ENCODE measurements around the gene TCTN1.
"Not testable (repeated sequence)": the region's sequence is repeated elsewhere in the genome, so short reads cannot be mapped to it uniquely, and the experiment has no call there.

TCTN1 gene

GRCh38 chr12:110585231-110585799 is 28.6 kb upstream of the TCTN1 start:
- DNase-seq (ENCODE audit: low read depth, low spot score), result no peak

DNA sequence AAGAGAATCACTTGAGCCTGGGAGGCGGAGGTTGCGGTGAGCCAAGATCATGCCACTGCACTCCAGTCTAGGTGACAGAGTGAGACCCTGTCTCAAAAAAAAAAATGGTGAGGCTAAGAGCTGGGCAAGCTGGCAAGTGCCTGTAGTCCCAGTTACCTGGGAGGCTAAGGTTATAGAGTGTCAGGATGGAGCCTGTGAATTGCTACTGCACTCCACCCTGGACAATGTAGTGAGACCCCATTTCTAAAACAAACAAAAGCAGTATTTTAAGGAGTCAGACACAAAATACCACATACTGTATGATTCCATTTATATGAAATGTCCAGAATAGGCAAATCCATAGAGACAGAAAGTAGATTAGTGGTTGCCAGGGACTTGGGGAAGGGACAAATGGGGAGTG is 26.8 kb upstream of the TCTN1 start:
- DNase-seq (ENCODE audit: low read depth, low spot score), result not testable (repeated sequence)

- no peak for DNase-seq (ENCODE audit: low read depth, low spot score)
These were observed 23.9 kb upstream of the TCTN1 start for GRCh38 chr12:110590059-110590458.

GRCh38 chr12:110590806-110591326 is 23.1 kb upstream of the TCTN1 start:
- no peak for DNase-seq (ENCODE audit: low read depth, low spot score)

GRCh38 chr12:110591451-110592051 is 22.4 kb upstream of the TCTN1 start:
- DNase-seq (ENCODE audit: low read depth, low spot score), result no peak

GRCh38 chr12:110592078-110592477 is 21.9 kb upstream of the TCTN1 start:
- DNase-seq (ENCODE audit: low read depth, low spot score), result no peak

GRCh38 chr12:110592919-110593318 is 21.0 kb upstream of the TCTN1 start:
- not testable (repeated sequence) for DNase-seq (ENCODE audit: low read depth, low spot score)

DNA sequence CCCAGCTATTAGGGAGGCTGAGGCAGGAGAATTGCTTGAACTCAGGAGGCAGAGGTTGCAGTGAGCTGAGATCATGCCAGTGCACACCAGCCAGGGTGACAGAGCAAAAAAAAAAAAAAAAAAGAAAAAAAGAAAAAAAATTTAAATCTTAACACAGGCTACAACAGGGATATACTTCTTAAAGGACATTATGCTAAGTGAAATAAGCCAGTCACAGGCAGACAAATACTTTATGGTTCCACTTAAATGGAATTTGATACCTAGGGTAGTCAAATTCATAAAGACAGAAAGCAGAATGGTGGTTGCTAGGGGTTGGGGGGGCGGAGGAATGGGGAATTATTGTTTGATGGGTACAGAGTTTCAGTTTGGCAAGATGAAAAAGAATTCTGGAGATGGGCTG is 16.0 kb upstream of the TCTN1 start:
- DNase-seq (ENCODE audit: low read depth, low spot score), result no peak

DNA sequence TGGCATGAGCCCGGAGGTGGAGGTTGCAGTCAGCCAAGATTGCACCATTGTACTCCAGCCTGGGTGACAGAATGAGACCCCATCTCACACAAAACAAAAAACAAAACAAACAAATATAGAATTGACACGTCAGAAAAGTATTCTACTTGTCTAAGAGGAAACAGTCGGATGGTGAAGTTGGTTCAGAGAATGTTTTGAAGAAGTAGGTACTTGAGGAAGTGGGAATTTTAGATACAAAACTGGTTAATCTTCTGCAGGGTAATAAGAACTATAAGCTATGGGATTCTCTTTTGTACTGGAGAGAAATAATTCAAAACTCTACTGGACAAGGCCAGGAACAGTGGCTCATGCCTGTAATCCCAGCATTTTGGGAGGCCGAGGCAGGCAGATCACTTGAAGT is 14.6 kb upstream of the TCTN1 start:
- no peak for DNase-seq (ENCODE audit: low read depth, low spot score)

DNA sequence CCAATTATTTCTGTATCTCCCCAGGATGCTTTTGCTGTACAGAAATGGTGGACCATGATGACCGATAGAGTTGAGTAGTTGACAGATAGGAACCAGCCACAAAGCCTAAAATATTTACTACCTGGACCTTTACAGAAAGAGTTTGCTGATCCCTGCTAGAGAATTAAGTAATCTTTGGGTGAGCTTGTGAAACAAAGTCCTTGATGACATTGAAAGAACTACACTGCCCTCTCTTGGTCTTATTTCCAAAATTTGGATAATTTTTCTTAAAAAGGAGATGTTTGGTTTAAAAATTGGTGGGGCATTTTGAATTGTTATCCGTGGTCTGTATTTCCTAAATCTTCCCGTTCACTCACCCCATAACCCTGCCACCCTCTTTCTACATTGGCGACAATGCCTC is 13.7 kb upstream of the TCTN1 start:
- DNase-seq (ENCODE audit: low read depth, low spot score), result no peak

GRCh38 chr12:110602085-110602814 is 11.7 kb upstream of the TCTN1 start:
- not testable (repeated sequence) for DNase-seq (ENCODE audit: low read depth, low spot score)

DNA sequence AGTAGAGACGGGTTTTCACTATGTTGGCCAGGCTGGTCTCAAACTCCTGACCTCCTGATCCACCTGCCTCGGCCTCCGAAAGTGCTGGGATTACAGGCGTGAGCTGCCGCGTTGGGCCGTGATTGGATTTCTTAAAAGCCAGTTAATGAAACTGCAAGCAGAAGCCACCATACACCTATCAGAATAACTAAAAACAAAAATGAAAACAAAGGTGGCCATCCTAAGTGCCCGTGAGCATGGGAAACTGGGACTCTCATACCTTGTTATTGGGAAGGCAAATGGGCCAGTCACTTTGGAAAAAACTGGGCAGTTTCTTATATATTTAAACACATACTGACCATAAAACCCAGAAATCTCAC is 7.7 kb upstream of the TCTN1 start:
- no peak for DNase-seq (ENCODE audit: low read depth, low spot score)

DNA sequence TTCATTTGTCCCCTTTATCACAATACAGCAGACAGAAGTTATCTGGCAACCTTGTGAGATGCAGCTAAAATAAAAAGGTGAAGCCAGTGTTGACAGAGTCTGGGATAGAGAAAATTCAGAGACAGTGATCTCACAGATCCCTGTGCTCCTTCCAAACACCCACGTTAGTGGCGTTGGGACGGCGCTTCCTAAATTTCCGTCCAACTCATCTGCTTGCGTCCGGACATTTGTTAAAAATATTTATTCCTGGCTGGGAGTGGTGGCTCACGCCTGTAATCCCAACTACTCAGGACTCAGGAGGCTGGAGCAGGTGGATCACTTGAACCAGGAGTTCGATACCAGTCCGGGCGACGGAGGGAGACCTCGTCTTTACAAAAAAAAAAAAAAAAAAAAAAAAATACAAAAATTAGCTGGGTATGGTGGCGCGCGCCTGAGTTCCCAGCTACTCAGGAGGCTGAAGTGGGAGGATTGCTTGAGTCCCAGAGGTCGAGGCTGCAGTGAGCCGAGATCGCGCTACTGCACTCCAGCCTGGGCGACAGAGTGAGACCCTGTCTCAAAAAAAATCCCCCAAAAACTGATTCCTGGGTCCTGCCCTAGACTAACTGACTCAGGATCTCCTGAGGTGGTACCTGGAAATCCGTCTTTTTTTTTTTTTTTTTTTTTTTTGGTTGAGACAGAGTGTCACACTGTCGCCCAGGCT is 708 bp upstream of the TCTN1 start:
- DNase-seq (ENCODE audit: low read depth, low spot score), result no peak

- no peak for DNase-seq (ENCODE audit: low read depth, low spot score)
These were observed 1.2 kb downstream of the TCTN1 start for GRCh38 chr12:110615171-110615570.

- DNase-seq (ENCODE audit: low read depth, low spot score), result no peak
These were observed 2.7 kb downstream of the TCTN1 start for GRCh38 chr12:110616471-110617115.

DNA sequence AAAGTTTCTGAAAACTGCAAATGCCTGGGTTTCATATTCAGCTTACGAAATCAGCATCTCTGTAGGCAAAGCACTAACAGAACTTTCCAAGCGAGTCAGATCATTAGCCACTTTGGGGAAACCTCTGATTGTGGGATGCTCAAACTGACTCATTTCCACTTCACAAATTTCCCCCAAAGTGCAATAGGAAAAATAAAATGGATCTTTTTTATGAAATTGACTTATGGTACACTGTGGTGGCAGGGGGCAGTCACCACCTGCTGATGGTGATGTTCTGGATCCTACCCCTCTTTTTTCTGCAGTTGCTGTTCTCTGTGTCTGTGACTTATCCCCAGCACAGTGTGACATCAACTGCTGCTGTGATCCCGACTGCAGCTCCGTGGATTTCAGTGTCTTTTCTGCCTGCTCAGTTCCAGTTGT is 5.6 kb downstream of the TCTN1 start:
- no peak for DNase-seq (ENCODE audit: low read depth, low spot score)

DNA sequence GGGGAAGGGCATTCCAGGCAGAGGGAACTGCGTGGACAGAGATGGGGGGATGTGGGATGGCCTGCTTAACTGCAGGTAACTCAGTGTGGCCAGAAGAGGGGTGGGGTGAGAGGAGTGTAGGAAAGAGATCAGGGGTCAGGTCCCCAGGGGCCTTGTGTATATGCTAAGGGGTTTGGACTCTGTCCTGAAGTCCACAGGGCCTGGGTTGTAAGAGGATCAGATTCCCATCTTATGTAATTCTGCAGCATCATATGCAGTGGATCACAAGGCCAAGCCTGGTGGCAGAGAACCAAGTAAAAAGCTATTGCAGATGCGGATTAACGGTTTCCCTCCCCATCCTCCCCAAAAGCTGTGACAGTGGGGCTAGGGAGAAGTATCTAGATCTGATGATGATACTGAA is 8.7 kb downstream of the TCTN1 start:
- DNase-seq (ENCODE audit: low read depth, low spot score), result no peak

DNA sequence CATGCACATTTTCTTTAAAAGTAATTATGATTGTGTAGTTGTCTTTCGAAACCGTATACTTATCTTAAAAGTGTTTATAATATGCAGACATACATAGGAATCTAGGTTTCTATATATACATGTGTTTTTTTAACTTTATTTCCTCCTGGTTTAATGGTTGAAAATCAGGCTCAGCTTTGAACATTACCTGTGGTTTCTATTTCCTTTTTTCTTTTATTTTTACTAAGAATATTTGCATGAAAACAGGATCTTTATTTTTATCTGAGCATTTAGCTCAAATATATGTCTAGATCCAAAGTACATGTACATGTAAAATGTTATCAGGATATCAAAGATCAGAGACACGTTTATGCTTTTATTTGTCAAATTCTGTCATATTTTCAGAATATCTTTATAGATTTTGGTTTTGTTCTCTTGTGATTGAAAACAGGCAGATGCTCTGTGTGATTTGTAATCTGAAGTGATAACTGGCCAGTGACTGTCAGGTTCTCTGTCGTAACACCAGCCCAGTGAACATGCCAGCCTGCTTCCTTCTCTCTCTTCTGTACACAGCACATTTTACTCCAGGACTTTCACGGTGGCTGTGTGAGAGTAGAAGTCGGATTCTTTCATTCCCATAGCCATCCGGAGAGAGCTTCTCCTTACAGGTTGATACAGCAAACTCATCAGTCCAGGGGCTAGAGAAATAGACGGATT is 13.7 kb downstream of the TCTN1 start:
- no peak for DNase-seq (ENCODE audit: low read depth, low spot score)

DNA sequence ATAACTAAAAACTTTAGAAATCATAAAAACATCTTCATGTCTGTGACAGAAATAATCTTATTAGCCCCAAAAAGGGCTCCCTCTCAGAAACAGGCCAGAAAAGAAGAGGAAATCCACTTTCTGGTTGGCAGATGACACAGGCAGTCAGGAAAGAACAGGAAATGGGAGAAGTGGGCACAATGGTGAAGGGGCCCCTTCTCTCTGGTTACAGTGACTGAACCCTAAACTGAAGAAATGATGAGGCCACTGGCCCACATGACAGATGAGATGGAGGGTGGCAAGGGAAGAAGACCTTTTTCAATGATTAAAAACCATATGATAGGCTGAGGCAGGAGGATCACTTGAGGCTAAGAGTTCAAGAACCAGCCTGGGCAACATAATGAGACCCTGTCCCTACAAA is 21.1 kb downstream of the TCTN1 start:
- no peak for DNase-seq (ENCODE audit: low read depth, low spot score)

DNA sequence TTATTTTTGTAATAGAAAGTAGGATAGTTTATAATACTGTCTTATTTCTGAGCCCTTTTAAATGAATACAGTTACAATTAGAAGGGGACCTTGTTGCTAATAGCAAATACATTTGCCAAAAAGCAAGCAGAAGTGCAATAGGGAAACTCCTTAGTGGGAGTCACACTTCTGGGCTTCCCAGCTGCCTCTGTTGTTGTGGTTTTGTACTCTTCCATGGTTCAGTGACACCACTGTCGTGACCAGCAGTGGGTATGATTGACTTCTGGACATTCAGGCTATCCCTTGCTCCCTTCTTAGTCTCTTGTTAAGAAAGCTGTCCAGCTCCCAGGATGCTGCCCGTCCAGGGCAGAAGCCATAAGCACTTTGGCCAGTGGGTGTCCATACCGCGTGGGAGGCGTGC is 22.6 kb downstream of the TCTN1 start:
- DNase-seq (ENCODE audit: low read depth, low spot score), result no peak

DNA sequence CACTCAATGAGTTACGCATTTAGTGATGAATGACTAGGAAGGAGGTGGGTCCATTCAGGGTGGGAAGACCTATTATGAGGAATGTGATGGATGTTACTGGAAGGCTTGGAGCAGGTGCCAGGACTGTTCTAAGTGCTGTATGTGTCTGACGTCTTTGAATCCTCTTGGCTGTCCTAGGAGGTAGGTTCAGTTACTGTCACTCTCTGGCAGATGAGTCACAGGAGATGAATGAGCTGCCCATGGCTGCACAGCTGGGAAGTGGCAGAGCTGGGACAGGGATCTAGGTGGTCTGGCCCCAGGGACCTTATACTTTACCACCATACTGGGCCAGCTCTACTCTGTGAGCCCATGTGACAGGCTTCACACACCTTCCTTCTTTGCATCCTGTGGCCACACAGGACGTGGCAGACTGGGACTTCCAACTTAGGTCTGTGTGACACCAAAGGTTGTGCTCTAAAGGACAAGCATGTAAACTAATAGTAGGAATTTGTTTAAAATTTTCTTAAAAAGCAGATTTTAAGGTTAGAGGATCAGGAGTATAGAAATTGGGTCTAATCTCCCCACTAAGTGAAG is 24.0 kb downstream of the TCTN1 start:
- DNase-seq (ENCODE audit: low read depth, low spot score), result no peak
